ENCODE results near the gene DVL1.

The DVL1 gene

GRCh38 chr1:1366699-1367066 lies 17.5 kb upstream of the DVL1 start:
- Mint-ChIP-seq H3K36me3 (ENCODE audit: low read depth) (no peaks in the 10 kb centered on the region), H3K4me1 (ENCODE audit: low read depth) (peaks cover 19% of the 10 kb centered on the region), H3K27ac (no peak overlapping the region), H3K9me3 (no peaks in the 10 kb centered on the region), H3K4me3 (no peak overlapping the region), H3K27me3 (ENCODE audit: low read depth) (peaks cover 6% of the 10 kb centered on the region)
- DNase-seq (ENCODE audit: low spot score): no peak

DNA sequence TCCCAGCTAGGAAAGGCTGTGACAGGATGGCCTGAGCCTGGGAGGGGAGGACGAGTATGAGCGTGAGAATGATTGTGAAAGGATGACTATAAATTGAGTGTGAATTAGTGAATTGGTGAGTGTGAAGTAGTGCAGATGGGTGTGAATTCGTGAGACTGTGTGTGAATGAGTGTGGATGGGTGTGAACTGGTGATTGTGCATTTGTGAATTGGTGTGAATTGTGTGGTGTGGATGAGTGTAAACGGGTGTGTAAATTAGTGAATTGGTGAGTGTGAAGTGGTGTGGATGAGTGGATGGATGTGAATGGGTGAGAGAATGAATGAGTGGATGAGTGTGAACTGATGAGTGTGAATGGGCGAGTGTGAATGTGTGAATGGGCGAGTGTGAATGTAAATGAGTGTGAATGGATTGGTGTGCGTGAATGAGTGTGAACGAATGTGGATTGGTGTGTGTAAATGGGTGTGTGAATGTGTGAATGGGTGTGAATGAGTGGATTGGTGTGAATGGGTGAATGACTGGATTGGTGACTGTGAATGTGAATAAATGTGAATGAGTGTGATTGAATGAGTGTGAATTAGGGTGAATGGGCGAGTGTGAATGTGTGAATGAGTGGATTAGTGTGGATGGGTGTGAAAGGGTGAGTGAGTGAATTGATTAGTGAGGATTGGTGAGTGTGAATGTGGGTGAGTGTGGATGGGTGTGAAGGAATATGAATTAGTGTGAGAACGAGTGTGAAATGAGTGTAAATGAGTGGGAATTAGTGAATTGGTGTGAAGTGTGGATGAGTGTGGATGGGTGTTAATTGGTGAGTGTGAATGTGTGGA lies 16.9 kb upstream of the DVL1 start:
- Mint-ChIP-seq H3K4me1 (ENCODE audit: low read depth) (peaks cover 14% of the 10 kb centered on the region), H3K9me3 (no peaks in the 10 kb centered on the region), H3K4me3 (no peak overlapping the region), H3K27me3 (ENCODE audit: low read depth) (peaks cover 7% of the 10 kb centered on the region), H3K36me3 (ENCODE audit: low read depth) (no peaks in the 10 kb centered on the region), H3K27ac (no peak overlapping the region)
- DNase-seq (ENCODE audit: low spot score): no peak

GRCh38 chr1:1364266-1364665 lies 15.0 kb upstream of the DVL1 start:
- peaks cover 13% of the 10 kb centered on the region for H3K27me3 Mint-ChIP-seq (ENCODE audit: low read depth)
- H3K27ac Mint-ChIP-seq: no peak overlapping the region
- no peaks in the 10 kb centered on the region for H3K36me3 Mint-ChIP-seq (ENCODE audit: low read depth)
- H3K9me3 Mint-ChIP-seq: no peaks in the 10 kb centered on the region
- H3K4me1 Mint-ChIP-seq (ENCODE audit: low read depth): peaks cover 11% of the 10 kb centered on the region
- DNase-seq (ENCODE audit: low spot score): no peak
- H3K4me3 Mint-ChIP-seq: no peak overlapping the region

DNA sequence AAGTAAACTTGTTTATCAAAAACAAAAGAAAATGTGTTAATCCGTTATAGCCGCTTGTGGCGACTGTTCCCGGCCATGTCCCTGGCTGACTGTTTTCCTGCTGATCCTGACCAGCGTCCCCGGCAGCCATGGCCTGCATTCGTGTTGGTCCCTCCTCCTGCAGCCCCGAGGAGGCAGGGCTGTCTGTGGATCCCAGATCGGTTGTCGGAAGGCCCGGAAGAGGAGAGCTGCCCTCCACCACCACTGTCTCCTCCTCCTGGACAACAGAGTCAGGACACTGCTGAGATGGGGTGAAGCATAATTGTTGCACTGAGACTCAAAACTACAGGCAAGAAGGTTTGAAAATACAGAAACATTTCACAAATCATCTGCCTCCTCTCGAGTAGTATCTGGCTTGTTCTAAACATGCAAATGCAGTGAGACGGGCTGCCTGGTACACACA lies 12.8 kb upstream of the DVL1 start:
- peaks cover 18% of the 10 kb centered on the region for H3K27me3 Mint-ChIP-seq (ENCODE audit: low read depth)
- no peaks in the 10 kb centered on the region for H3K9me3 Mint-ChIP-seq
- no peak overlapping the region for H3K27ac Mint-ChIP-seq
- H3K4me3 Mint-ChIP-seq: no peak overlapping the region
- no peaks in the 10 kb centered on the region for H3K36me3 Mint-ChIP-seq (ENCODE audit: low read depth)
- DNase-seq (ENCODE audit: low spot score): no peak
- H3K4me1 Mint-ChIP-seq (ENCODE audit: low read depth): peaks cover 13% of the 10 kb centered on the region

DNA sequence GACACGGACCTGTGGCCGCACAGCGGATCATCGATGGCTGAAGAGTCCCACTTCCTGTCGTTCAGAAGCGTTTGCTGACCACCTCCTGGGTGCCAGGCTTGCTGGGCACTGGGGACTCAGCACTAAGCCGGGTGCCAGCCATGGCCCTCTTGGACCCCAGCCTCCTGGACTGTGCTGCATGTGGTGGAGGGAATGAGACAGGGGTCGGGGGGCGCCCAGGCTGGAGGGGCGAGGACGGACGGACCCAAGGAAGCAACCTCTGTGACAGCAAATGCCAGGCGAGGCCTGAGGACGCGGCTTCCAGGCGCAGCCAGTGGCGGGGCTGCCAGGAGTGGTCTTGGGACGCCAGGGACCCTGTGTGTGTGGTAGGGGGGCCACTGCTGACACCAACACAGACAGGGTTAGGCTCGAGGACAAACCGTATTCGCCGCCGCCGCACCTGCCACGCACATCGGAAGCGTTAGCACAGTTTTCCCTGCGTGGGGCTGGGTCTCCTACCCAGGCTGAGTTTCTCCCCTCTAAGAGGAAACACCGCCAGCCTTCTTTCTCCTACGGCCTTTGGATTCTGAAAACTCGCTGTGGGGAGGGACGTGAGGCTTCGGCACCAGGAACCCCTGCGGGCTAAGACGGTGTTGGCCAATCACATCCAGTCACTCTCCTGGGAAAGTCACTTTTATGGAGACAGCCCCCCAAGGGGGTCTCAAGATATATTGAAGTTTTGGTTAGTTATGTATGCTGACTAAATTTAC lies 12.2 kb upstream of the DVL1 start:
- DNase-seq (ENCODE audit: low spot score): no peak
- no peak overlapping the region for H3K27ac Mint-ChIP-seq
- peaks cover 18% of the 10 kb centered on the region for H3K27me3 Mint-ChIP-seq (ENCODE audit: low read depth)
- H3K9me3 Mint-ChIP-seq: no peaks in the 10 kb centered on the region
- H3K4me1 Mint-ChIP-seq (ENCODE audit: low read depth): peaks cover 13% of the 10 kb centered on the region
- H3K4me3 Mint-ChIP-seq: no peak overlapping the region
- no peaks in the 10 kb centered on the region for H3K36me3 Mint-ChIP-seq (ENCODE audit: low read depth)

DNA sequence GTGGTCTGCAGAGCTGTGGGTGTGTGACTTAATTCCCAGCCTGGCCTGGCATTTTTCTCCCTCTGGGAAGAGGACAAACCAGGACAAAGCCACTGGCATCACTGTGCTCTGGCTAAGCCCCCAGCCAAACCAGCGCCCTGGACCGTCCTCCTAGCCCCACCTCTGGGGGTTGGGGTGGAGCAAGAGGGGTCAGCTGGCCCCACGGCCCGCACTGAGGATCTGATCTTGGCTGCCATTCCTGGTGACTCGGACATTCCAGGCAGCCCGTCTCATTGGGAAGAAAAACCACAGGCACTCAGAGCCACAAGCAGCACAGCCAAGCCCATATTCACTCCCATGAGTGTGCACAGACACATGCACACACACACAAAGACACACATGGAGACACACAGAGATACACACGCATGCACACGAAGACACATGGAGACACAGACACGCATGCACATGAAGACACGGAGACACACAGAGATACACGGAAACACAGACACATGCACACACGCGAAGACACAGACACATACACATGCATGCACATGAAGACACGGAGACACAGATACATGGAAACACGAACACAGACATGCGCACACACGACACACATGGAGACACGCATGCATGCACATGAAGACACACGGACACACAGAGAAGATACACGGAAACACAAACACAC lies 11.4 kb upstream of the DVL1 start:
- no peaks in the 10 kb centered on the region for H3K9me3 Mint-ChIP-seq
- DNase-seq (ENCODE audit: low spot score): no peak
- H3K27me3 Mint-ChIP-seq (ENCODE audit: low read depth): peaks cover 18% of the 10 kb centered on the region
- H3K27ac Mint-ChIP-seq: no peak overlapping the region
- no peaks in the 10 kb centered on the region for H3K36me3 Mint-ChIP-seq (ENCODE audit: low read depth)
- peaks cover 13% of the 10 kb centered on the region for H3K4me1 Mint-ChIP-seq (ENCODE audit: low read depth)
- no peak overlapping the region for H3K4me3 Mint-ChIP-seq

- H3K27ac Mint-ChIP-seq: no peak overlapping the region
- no peak for DNase-seq (ENCODE audit: low spot score)
- peaks cover 13% of the 10 kb centered on the region for H3K4me1 Mint-ChIP-seq (ENCODE audit: low read depth)
- H3K36me3 Mint-ChIP-seq (ENCODE audit: low read depth): no peaks in the 10 kb centered on the region
- H3K9me3 Mint-ChIP-seq: no peaks in the 10 kb centered on the region
- no peak overlapping the region for H3K4me3 Mint-ChIP-seq
- peaks cover 18% of the 10 kb centered on the region for H3K27me3 Mint-ChIP-seq (ENCODE audit: low read depth)
These were observed 10.6 kb upstream of the DVL1 start for GRCh38 chr1:1359664-1360468.

GRCh38 chr1:1359308-1359663 lies 10.1 kb upstream of the DVL1 start:
- Mint-ChIP-seq H3K36me3 (ENCODE audit: low read depth) (no peaks in the 10 kb centered on the region), H3K4me3 (peak overlapping the region; percentile 12), H3K27ac (no peak overlapping the region), H3K4me1 (ENCODE audit: low read depth) (peaks cover 13% of the 10 kb centered on the region), H3K9me3 (no peaks in the 10 kb centered on the region), H3K27me3 (ENCODE audit: low read depth) (peaks cover 19% of the 10 kb centered on the region)
- DNase-seq (ENCODE audit: low spot score): no peak

DNA sequence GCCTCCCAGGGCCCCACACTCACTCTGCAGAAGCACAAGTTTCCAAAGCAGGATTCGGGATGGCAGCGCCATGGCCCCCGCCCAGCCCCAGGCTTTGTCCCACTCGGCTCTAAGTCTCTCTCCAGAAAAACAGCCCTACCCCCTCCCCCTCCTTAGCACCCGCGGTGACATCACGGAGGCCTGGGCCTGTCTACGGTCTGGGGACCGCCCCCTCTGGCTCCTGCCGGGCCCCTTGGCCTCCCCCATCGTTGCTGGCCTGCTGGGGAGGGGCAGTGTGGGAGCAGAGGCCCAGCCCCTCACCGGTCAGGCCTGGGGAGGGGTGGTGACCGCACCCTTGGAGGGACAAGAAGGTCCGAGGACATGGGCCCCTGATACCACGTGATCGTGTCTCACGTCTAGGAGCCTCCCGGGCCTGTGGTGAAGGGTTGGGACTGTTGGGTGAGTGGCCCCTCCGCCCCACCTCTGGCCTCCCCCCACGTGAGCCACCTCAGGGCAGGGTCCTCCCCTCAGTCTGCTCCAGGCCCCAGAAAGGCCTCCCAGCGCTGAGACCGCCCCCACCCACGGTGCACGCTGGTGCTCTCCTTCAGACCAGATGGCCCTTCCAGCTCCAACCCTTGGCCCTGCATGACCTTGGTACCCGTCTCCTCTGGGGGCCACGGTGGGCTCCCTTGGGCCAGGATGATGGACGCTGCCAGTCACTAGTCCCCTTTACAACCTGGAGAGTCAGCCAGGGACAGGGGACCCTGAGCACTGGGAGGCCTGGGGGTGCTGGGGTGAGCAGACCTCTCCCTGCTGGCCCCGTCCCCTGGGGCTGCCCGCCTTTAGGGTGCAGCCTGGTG lies 9.4 kb upstream of the DVL1 start, which contains the start of gene MXRA8:
MXRA8 (minus strand) TSS at position 123 of the 839 bp plus-strand sequence; CDS start at position 72, 51 bp downstream.
- no peak within 1 kb of the TSS for H3K27ac Mint-ChIP-seq
- H3K9me3 Mint-ChIP-seq: no peaks in the 10 kb centered on the region
- H3K4me1 Mint-ChIP-seq (ENCODE audit: low read depth): peaks cover 13% of the 10 kb centered on the region
- peaks cover 21% of the 10 kb centered on the region for H3K27me3 Mint-ChIP-seq (ENCODE audit: low read depth)
- H3K4me3 Mint-ChIP-seq: peak within 1 kb of the TSS; percentile 12
- no peaks in the 10 kb centered on the region for H3K36me3 Mint-ChIP-seq (ENCODE audit: low read depth)
- no peak for DNase-seq (ENCODE audit: low spot score)

GRCh38 chr1:1357871-1358432 lies 8.7 kb upstream of the DVL1 start:
- DNase-seq (ENCODE audit: low spot score): no peak
- peaks cover 25% of the 10 kb centered on the region for H3K27me3 Mint-ChIP-seq (ENCODE audit: low read depth)
- no peaks in the 10 kb centered on the region for H3K9me3 Mint-ChIP-seq
- H3K4me3 Mint-ChIP-seq: no peak overlapping the region
- peaks cover 13% of the 10 kb centered on the region for H3K4me1 Mint-ChIP-seq (ENCODE audit: low read depth)
- H3K36me3 Mint-ChIP-seq (ENCODE audit: low read depth): no peaks in the 10 kb centered on the region
- no peak overlapping the region for H3K27ac Mint-ChIP-seq

GRCh38 chr1:1356796-1357401 lies 7.7 kb upstream of the DVL1 start:
- Mint-ChIP-seq H3K27ac (no peak overlapping the region), H3K27me3 (ENCODE audit: low read depth) (peaks cover 30% of the 10 kb centered on the region), H3K9me3 (no peaks in the 10 kb centered on the region), H3K4me1 (ENCODE audit: low read depth) (peaks cover 12% of the 10 kb centered on the region), H3K36me3 (ENCODE audit: low read depth) (no peaks in the 10 kb centered on the region), H3K4me3 (no peak overlapping the region)
- no peak for DNase-seq (ENCODE audit: low spot score)

DNA sequence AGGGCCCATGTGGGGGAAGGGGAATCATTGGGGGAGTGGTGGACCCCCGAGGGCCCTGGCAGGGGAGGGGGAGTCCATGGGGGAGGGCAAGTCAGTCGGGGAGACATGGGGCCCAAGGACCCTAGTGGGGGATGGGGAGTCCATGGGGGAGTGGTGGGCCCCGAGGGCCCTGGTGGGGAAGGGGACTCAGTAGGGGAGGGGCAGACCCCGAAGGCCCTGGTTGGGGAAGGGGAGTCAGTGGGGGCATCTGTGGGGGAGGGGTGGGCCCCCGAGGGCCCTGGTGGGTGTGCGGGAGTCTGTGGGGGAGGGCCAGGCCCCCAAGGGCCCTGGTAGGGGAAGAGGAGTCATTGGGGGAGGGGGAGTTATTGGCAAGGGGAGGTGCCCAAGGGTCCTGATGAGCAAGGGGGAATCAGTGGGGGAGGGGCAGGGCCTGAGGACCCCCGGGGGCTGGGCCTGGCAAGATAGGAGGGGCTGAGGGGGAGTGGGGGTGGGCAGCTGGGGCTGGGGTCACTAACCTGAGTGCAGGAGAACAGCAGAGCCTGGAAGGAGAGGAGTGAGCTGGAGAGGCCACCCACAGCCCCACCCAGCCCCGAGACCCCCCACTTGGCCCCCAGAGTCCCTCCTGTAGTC lies 7.1 kb upstream of the DVL1 start:
- no peaks in the 10 kb centered on the region for H3K9me3 Mint-ChIP-seq
- DNase-seq (ENCODE audit: low spot score): no peak
- H3K4me1 Mint-ChIP-seq (ENCODE audit: low read depth): peaks cover 11% of the 10 kb centered on the region
- H3K27me3 Mint-ChIP-seq (ENCODE audit: low read depth): peaks cover 30% of the 10 kb centered on the region
- H3K27ac Mint-ChIP-seq: no peak overlapping the region
- no peaks in the 10 kb centered on the region for H3K36me3 Mint-ChIP-seq (ENCODE audit: low read depth)
- H3K4me3 Mint-ChIP-seq: no peak overlapping the region

All from T-helper 2 cell treated with Interferon-gamma antibody and Interleukin-4, amounts not matched to agents 5 μg/mL and 100 μg/mL, for 36 hours (primary cell).